Measurements from ENCODE around the gene SSBP1. TPM values are rescaled to one million over a fixed set of nuclear protein-coding genes. Genes with fewer than 3 reads are reported as not detected.
"Not testable (repeated sequence)": the region's sequence is repeated elsewhere in the genome, so short reads cannot be mapped to it uniquely, and the experiment has no call there.

The SSBP1 gene
- total and polyA plus RNA-seq, 2 experiments from 2014 or later: 283 to 1,006 TPM

- Histone ChIP-seq H3K4me1 (ENCODE audit: insufficient read depth) (peaks cover 19% of the 10 kb centered on the region), H3K79me2 (replicated peaks; ENCODE audit: insufficient read depth) (peaks cover 57% of the 10 kb centered on the region)
- H3K27ac Mint-ChIP-seq; H3K4me2 ChIP-seq; H3K27me3 ChIP-seq (ENCODE audit: insufficient read depth); H2AFZ ChIP-seq; H3K36me3 ChIP-seq (ENCODE audit: insufficient read depth); H3K4me3 Mint-ChIP-seq; H3K36me3 Mint-ChIP-seq (ENCODE audit: low read depth); H3K4me3 ChIP-seq; DNase-seq (ENCODE audit: low spot score); H4K20me1 ChIP-seq (replicated peaks; ENCODE audit: insufficient read depth); H3K27me3 Mint-ChIP-seq (ENCODE audit: insufficient read depth, low read depth, poor library complexity); ATAC-seq; H3F3A ChIP-seq (replicated peaks; ENCODE audit: low read depth); H3K9me2 ChIP-seq (ENCODE audit: insufficient read depth); H3K9me3 Mint-ChIP-seq; H3K27ac ChIP-seq (ENCODE audit: low read depth): not testable (repeated sequence)
- peaks cover 36% of the 10 kb centered on the region for H3K4me1 Mint-ChIP-seq
Measured at GRCh38 chr7:141689072-141689825, 48.9 kb upstream of the SSBP1 start.

DNA sequence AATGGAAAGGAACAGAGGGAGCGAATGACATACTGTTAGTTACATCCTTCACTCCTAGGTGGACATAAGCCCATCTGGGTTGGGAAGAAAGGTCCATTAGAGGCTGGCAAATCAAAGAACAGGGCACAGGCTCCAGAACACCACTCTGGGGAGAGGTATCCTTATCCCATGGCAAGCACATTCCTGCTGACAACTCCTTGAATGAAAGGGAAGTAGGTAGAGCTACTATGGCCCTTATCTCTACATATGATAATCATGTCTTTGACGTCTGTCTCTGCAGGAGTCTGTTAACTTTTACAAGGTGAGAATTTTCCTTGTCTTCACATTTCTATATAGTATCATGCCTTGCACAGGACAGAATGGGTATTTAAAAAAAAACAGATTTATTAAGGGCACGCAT, 46.6 kb upstream of the SSBP1 start:
- peaks cover 73% of the 10 kb centered on the region for H3K79me2 ChIP-seq (replicated peaks; ENCODE audit: insufficient read depth)
- H3K4me2 ChIP-seq: 0 out of 2 replicates have a peak overlapping the region, but pooled peaks have one; percentile 11
- no peak for TF ChIP-seq CTCF (conservative IDR thresholded peaks at IDR 0.05; ENCODE audit: low read depth in 2 of 2)
- no peak for TF ChIP-seq POLR2AphosphoS5 (IDR thresholded peaks at IDR 0.05; ENCODE audit: low read depth)
- TF ChIP-seq, protein P1, sequence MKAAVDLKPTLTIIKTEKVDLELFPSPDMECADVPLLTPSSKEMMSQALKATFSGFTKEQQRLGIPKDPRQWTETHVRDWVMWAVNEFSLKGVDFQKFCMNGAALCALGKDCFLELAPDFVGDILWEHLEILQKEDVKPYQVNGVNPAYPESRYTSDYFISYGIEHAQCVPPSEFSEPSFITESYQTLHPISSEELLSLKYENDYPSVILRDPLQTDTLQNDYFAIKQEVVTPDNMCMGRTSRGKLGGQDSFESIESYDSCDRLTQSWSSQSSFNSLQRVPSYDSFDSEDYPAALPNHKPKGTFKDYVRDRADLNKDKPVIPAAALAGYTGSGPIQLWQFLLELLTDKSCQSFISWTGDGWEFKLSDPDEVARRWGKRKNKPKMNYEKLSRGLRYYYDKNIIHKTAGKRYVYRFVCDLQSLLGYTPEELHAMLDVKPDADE (IDR thresholded peaks at IDR 0.05): no peak
- TF ChIP-seq EZH2phosphoT487 (IDR thresholded peaks at IDR 0.05; ENCODE audit: unreplicated experiment): no peak
- no peak for TF ChIP-seq JUNB (IDR thresholded peaks at IDR 0.05; ENCODE audit: unreplicated experiment)
- TF ChIP-seq ZNF331 (CRISPR knock-in tag; IDR thresholded peaks at IDR 0.05; ENCODE audit: low read depth): no peak
- TF ChIP-seq ZNF462 (CRISPR knock-in tag; IDR thresholded peaks at IDR 0.05): no peak
- TF ChIP-seq, protein P2, sequence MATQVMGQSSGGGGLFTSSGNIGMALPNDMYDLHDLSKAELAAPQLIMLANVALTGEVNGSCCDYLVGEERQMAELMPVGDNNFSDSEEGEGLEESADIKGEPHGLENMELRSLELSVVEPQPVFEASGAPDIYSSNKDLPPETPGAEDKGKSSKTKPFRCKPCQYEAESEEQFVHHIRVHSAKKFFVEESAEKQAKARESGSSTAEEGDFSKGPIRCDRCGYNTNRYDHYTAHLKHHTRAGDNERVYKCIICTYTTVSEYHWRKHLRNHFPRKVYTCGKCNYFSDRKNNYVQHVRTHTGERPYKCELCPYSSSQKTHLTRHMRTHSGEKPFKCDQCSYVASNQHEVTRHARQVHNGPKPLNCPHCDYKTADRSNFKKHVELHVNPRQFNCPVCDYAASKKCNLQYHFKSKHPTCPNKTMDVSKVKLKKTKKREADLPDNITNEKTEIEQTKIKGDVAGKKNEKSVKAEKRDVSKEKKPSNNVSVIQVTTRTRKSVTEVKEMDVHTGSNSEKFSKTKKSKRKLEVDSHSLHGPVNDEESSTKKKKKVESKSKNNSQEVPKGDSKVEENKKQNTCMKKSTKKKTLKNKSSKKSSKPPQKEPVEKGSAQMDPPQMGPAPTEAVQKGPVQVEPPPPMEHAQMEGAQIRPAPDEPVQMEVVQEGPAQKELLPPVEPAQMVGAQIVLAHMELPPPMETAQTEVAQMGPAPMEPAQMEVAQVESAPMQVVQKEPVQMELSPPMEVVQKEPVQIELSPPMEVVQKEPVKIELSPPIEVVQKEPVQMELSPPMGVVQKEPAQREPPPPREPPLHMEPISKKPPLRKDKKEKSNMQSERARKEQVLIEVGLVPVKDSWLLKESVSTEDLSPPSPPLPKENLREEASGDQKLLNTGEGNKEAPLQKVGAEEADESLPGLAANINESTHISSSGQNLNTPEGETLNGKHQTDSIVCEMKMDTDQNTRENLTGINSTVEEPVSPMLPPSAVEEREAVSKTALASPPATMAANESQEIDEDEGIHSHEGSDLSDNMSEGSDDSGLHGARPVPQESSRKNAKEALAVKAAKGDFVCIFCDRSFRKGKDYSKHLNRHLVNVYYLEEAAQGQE (IDR thresholded peaks at IDR 0.05; ENCODE audit: unreplicated experiment): no peak

More for the DNA sequence above, 46.6 kb upstream of the SSBP1 start:
- H3K36me3 ChIP-seq (ENCODE audit: insufficient read depth): no peaks in the 10 kb centered on the region
- Mint-ChIP-seq H3K27ac (no peak overlapping the region), H3K9me3 (no peaks in the 10 kb centered on the region), H3K4me1 (peaks cover 48% of the 10 kb centered on the region), H3K4me3 (no peak overlapping the region), H3K36me3 (ENCODE audit: low read depth) (no peaks in the 10 kb centered on the region; the same call in 2 of the 3 replicates), H3K27me3 (ENCODE audit: insufficient read depth, low read depth, poor library complexity) (no peaks in the 10 kb centered on the region)
- H3K9me2 ChIP-seq (ENCODE audit: insufficient read depth): no peaks in the 10 kb centered on the region
- H3K4me3 ChIP-seq: no peak overlapping the region
- H3F3A ChIP-seq (replicated peaks; ENCODE audit: low read depth): no peaks in the 10 kb centered on the region
- no peaks in the 10 kb centered on the region for H3K27me3 ChIP-seq (ENCODE audit: insufficient read depth)
- H3K4me1 ChIP-seq (ENCODE audit: insufficient read depth): peaks cover 31% of the 10 kb centered on the region
- ATAC-seq (peak; percentile 47; the same call in 1 of the 3 replicates), DNase-seq (ENCODE audit: low spot score) (no peak)
- no peak overlapping the region for H2AFZ ChIP-seq
- no peak overlapping the region for H3K27ac ChIP-seq (ENCODE audit: low read depth)
- peaks cover 12% of the 10 kb centered on the region; the same call in 1 of the 2 replicates for H4K20me1 ChIP-seq (replicated peaks; ENCODE audit: insufficient read depth)
